Measurements from ENCODE around the gene KRT3. TPM values are rescaled to one million over a fixed set of nuclear protein-coding genes. Genes with fewer than 3 reads are reported as not detected.

Gene KRT3
- total RNA-seq, 2 donors from 2014 or later, result not detected

GRCh38 chr12:52827499-52828090 is 31.7 kb upstream of the KRT3 start:
- WGBS, result 93% methylated on average over 6 of the region's 6 CpGs
- Histone ChIP-seq H3K27ac (no peak overlapping the region), H3K4me1 (replicated peaks) (no peaks in the 10 kb centered on the region), H3K36me3 (no peaks in the 10 kb centered on the region), H3K27me3 (replicated peaks; ENCODE audit: insufficient read depth) (peaks cover 6% of the 10 kb centered on the region), H3K9me3 (no peaks in the 10 kb centered on the region), H3K4me3 (no peak overlapping the region)
- TF ChIP-seq POLR2AphosphoS5 (IDR thresholded peaks at IDR 0.05) (no peak), POLR2A (IDR thresholded peaks at IDR 0.05) (no peak)
- intact Hi-C loops (cut with DNase I), result no loop called here
- DNase-seq (ENCODE audit: low spot score), result no peak

DNA sequence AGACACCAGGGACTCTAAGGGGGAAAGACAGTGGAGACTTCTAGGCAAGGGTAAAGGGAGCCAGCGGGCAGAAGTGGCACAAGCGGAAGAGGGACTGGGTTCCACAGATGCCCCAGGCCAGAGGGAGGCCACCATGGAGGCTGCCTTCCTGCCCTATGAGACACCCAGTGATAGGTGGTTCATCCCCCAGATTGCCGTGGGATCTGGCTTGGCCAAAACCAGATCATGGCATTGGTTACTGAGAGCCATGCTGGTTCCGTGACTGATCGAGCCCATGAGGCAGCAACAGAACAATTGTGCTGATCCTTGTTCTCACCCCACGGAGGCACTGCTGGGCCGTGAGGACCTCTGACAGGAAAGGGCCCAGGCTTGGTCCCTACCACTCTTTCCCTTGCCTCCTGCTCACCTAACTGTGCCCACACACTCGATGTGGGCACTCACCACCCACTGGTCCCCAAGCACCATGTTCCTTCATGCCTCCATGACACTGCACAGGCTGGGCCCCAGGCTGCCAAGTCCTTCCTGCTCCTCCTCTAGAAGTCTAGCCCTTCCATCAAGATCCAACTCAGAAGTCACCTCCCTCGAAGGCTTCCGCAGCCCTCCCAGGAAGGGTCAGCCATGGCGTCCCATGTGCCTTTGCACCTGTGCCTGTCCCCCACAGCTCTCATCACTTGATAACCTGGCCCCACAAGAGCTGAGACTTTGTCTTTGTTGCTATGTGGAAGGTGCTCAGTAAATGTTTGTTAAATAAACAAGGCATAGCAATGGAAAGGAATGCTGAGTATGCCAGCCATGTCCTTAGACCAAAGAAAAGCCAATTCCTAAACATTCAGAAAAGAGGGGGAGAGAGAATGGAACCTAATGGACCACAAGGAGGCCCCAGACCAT is 30.9 kb upstream of the KRT3 start:
- intact Hi-C loops (cut with DNase I), result no loop called here
- Histone ChIP-seq H3K4me3 (no peak overlapping the region), H3K4me1 (replicated peaks) (no peaks in the 10 kb centered on the region), H3K27me3 (replicated peaks; ENCODE audit: insufficient read depth) (peaks cover 6% of the 10 kb centered on the region), H3K36me3 (no peaks in the 10 kb centered on the region), H3K27ac (no peak overlapping the region), H3K9me3 (no peaks in the 10 kb centered on the region)
- TF ChIP-seq, protein P1, sequence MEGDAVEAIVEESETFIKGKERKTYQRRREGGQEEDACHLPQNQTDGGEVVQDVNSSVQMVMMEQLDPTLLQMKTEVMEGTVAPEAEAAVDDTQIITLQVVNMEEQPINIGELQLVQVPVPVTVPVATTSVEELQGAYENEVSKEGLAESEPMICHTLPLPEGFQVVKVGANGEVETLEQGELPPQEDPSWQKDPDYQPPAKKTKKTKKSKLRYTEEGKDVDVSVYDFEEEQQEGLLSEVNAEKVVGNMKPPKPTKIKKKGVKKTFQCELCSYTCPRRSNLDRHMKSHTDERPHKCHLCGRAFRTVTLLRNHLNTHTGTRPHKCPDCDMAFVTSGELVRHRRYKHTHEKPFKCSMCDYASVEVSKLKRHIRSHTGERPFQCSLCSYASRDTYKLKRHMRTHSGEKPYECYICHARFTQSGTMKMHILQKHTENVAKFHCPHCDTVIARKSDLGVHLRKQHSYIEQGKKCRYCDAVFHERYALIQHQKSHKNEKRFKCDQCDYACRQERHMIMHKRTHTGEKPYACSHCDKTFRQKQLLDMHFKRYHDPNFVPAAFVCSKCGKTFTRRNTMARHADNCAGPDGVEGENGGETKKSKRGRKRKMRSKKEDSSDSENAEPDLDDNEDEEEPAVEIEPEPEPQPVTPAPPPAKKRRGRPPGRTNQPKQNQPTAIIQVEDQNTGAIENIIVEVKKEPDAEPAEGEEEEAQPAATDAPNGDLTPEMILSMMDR (IDR thresholded peaks at IDR 0.05), result no peak
- TF ChIP-seq POLR2AphosphoS5 (IDR thresholded peaks at IDR 0.05) (no peak), POLR2A (IDR thresholded peaks at IDR 0.05) (no peak)
- DNase-seq (ENCODE audit: low spot score), result no peak
- WGBS, result 91% methylated on average over 11 of the region's 11 CpGs

GRCh38 chr12:52825961-52826360 is 30.0 kb upstream of the KRT3 start:
- no peaks in the 10 kb centered on the region for H3K9me3 ChIP-seq
- H3K27me3 ChIP-seq (replicated peaks; ENCODE audit: insufficient read depth), result peaks cover 8% of the 10 kb centered on the region
- 86% methylated on average over 4 of the region's 4 CpGs for WGBS
- TF ChIP-seq POLR2AphosphoS5 (IDR thresholded peaks at IDR 0.05), result no peak
- DNase-seq (ENCODE audit: low spot score), result no peak
- H3K4me1 ChIP-seq (replicated peaks), result no peaks in the 10 kb centered on the region
- no peak overlapping the region for H3K4me3 ChIP-seq
- intact Hi-C loops (cut with DNase I), result no loop called here
- H3K36me3 ChIP-seq, result no peaks in the 10 kb centered on the region
- no peak overlapping the region for H3K27ac ChIP-seq

GRCh38 chr12:52824741-52825410 is 29.0 kb upstream of the KRT3 start:
- H3K4me3 ChIP-seq, result no peak overlapping the region
- no peaks in the 10 kb centered on the region for H3K36me3 ChIP-seq
- H3K27ac ChIP-seq, result no peak overlapping the region
- 88% methylated on average over 5 of the region's 5 CpGs for WGBS
- intact Hi-C loops (cut with DNase I), result no loop called here
- H3K9me3 ChIP-seq, result no peaks in the 10 kb centered on the region
- no peak for TF ChIP-seq POLR2AphosphoS5 (IDR thresholded peaks at IDR 0.05)
- no peak for TF ChIP-seq POLR2A (IDR thresholded peaks at IDR 0.05)
- TF ChIP-seq, protein P1 (IDR thresholded peaks at IDR 0.05), result no peak
- peaks cover 11% of the 10 kb centered on the region for H3K27me3 ChIP-seq (replicated peaks; ENCODE audit: insufficient read depth)
- DNase-seq (ENCODE audit: low spot score), result no peak
- H3K4me1 ChIP-seq (replicated peaks), result no peaks in the 10 kb centered on the region

GRCh38 chr12:52823761-52824450 is 28.0 kb upstream of the KRT3 start:
- no peak for DNase-seq (ENCODE audit: low spot score)
- Histone ChIP-seq H3K4me1 (replicated peaks) (no peaks in the 10 kb centered on the region), H3K27me3 (replicated peaks; ENCODE audit: insufficient read depth) (peaks cover 17% of the 10 kb centered on the region), H3K27ac (no peak overlapping the region), H3K4me3 (no peak overlapping the region), H3K36me3 (no peaks in the 10 kb centered on the region), H3K9me3 (no peaks in the 10 kb centered on the region)
- 93% methylated on average over 15 of the region's 15 CpGs for WGBS
- TF ChIP-seq, protein P1 (IDR thresholded peaks at IDR 0.05), result no peak
- no peak for TF ChIP-seq POLR2AphosphoS5 (IDR thresholded peaks at IDR 0.05)
- no peak for TF ChIP-seq POLR2A (IDR thresholded peaks at IDR 0.05)
- intact Hi-C loops (cut with DNase I), result no loop called here
